CD14-positive monocyte (primary cell): ENCODE data around the gene INTS15. TPM values are rescaled to one million over a fixed set of nuclear protein-coding genes. Genes with fewer than 3 reads are reported as not detected.

Experiments
- DNase-seq, 3 donors: peaks; one replicate each; pipeline ENCODE4 v3.0.0-alpha.2; 2011 to 2022
- H2AFZ ChIP-seq: 2 replicates; pipeline ENCODE4 v1.6.0; 2012; ENCODE audit warnings: mild to moderate bottlenecking, low read depth, low read length, inconsistent platforms; ENCODE audit not compliant: insufficient read depth, poor library complexity, severe bottlenecking
- H3K27ac ChIP-seq, 2 donors: 1 replicate in 1 of 2; 2 replicates in 1 of 2; pipeline ENCODE4 v1.5.1; 2012 to 2013; ENCODE audit warnings: low read length in 2 of 2, control low read depth in 1 of 2, inconsistent platforms in 1 of 2, low read depth in 1 of 2, mild to moderate bottlenecking in 1 of 2
- H3K27me3 ChIP-seq, 2 donors: one replicate each; pipeline versions ENCODE4 v1.6.0 to v1.6.1; 2011 to 2013; ENCODE audit warnings: low read length in 2 of 2; ENCODE audit not compliant: control insufficient read depth in 2 of 2, insufficient read depth in 2 of 2
- H3K36me3 ChIP-seq, 2 donors: replicated peaks in 1 of 2; 1 replicate in 1 of 2; 2 replicates in 1 of 2; pipeline versions ENCODE4 v1.5.1 to v1.6.1; 2012 to 2013; ENCODE audit warnings: low read length in 2 of 2, control low read depth in 1 of 2, inconsistent platforms in 1 of 2, mild to moderate bottlenecking in 1 of 2; ENCODE audit not compliant: insufficient read depth in 2 of 2, control insufficient read depth in 1 of 2
- H3K4me1 ChIP-seq, 2 donors: 1 replicate in 1 of 2; 2 replicates in 1 of 2; pipeline versions ENCODE4 v1.5.1 to v1.6.1; 2012 to 2013; ENCODE audit warnings: low read length in 2 of 2, control low read depth in 1 of 2, inconsistent platforms in 1 of 2, mild to moderate bottlenecking in 1 of 2, moderate library complexity in 1 of 2; ENCODE audit not compliant: insufficient read depth in 2 of 2, control insufficient read depth in 1 of 2
- H3K4me2 ChIP-seq: replicated peaks from 2 replicates; pipeline ENCODE3; 2012; ENCODE audit warnings: low read length, moderate library complexity, mild to moderate bottlenecking; ENCODE audit not compliant: poor library complexity, severe bottlenecking; ENCODE audit errors: extremely low read depth
- H3K4me3 ChIP-seq, 3 experiments: fragments of 200-600 bp in 1 of 3; sonication (generic) in 1 of 3; replicated peaks in 1 of 3; 1 replicate in 2 of 3; 2 replicates in 1 of 3; pipeline ENCODE4 v1.5.1; 2011 to 2013; ENCODE audit warnings: low read length in 3 of 3, mild to moderate bottlenecking in 3 of 3, control low read depth in 2 of 3, low read depth in 2 of 3, inconsistent platforms in 1 of 3, moderate library complexity in 1 of 3
- H3K79me2 ChIP-seq: 2 replicates; pipeline ENCODE4 v1.6.0; 2012; ENCODE audit warnings: mild to moderate bottlenecking, control low read depth, inconsistent platforms, low read length, moderate library complexity; ENCODE audit not compliant: insufficient read depth
- H3K9ac ChIP-seq: 2 replicates; pipeline ENCODE4 v1.6.0; 2017; ENCODE audit warnings: low read length, mild to moderate bottlenecking; ENCODE audit not compliant: insufficient read depth, poor library complexity, severe bottlenecking
- H3K9me3 ChIP-seq, 2 donors: replicated peaks in 1 of 2; 1 replicate in 1 of 2; 2 replicates in 1 of 2; pipeline versions ENCODE4 v1.5.1 to v1.6.1; 2012 to 2013; ENCODE audit warnings: low read length in 2 of 2, control low read depth in 1 of 2; ENCODE audit not compliant: control insufficient read depth in 1 of 2, insufficient read depth in 1 of 2
- H4K20me1 ChIP-seq: 2 replicates; pipeline ENCODE4 v1.6.0; 2012; ENCODE audit warnings: mild to moderate bottlenecking, low read length, control low read depth, moderate library complexity; ENCODE audit not compliant: insufficient read depth
- H3K27ac Mint-ChIP-seq, 7 donors: one replicate each; pipeline ENCODE4 v1.8.0; 2020; ENCODE audit warnings: mild to moderate bottlenecking in 7 of 7, mixed read lengths in 7 of 7, moderate library complexity in 6 of 7, inconsistent platforms in 2 of 7
- H3K27me3 Mint-ChIP-seq, 3 donors: one replicate each; pipeline ENCODE4 v1.8.0; 2021 to 2022; ENCODE audit warnings: low read depth in 3 of 3, mild to moderate bottlenecking in 3 of 3, mixed read lengths in 3 of 3, moderate library complexity in 3 of 3, inconsistent platforms in 1 of 3
- H3K36me3 Mint-ChIP-seq, 2 donors: one replicate each; pipeline ENCODE4 v1.8.0; 2020; ENCODE audit warnings: mixed read lengths in 2 of 2, inconsistent platforms in 1 of 2, mild to moderate bottlenecking in 1 of 2
- H3K4me1 Mint-ChIP-seq: one replicate; pipeline ENCODE4 v1.8.0; 2020; ENCODE audit warnings: mild to moderate bottlenecking, mixed read lengths
- H3K4me3 Mint-ChIP-seq, 2 donors: one replicate each; pipeline ENCODE4 v1.8.0; 2020; ENCODE audit warnings: mild to moderate bottlenecking in 2 of 2, mixed read lengths in 2 of 2, moderate library complexity in 1 of 2
- H3K9me3 Mint-ChIP-seq, 7 donors: one replicate each; pipeline ENCODE4 v1.8.0; 2020 to 2022; ENCODE audit warnings: mixed read lengths in 7 of 7, mild to moderate bottlenecking in 6 of 7, moderate library complexity in 6 of 7, inconsistent platforms in 2 of 7
- CTCF ChIP-seq: fragments of 200-600 bp; IDR thresholded peaks from one replicate; pipeline ENCODE4 v1.8.0; 2022; ENCODE audit warnings: antibody characterized with exemption, mild to moderate bottlenecking
- WGBS: methylation state at CpG from one replicate; pipeline ENCODE4 v1.1.5; 2013; ENCODE audit warnings: missing lambda C conversion rate; ENCODE audit not compliant: insufficient coverage; 5-methylcytosine and 5-hydroxymethylcytosine counted together
- intact Hi-C, 2 donors: fragments of 100-400 bp; cut with micrococcal nuclease; formaldehyde crosslinking; loops; one replicate each; pipeline versions ENCODE4 v1.15.0 to v1.15.1; 2023
- polyA plus RNA-seq, 3 donors: library from polyadenylated mRNA; depleted of rRNA in 1 of 3; unstranded in 2 of 3; stranded (reverse) in 1 of 3; fragments of 300-500 nt in 2 of 3; fragments of >200 nt in 1 of 3; fragmentation: Illumina TruSeq in 2 of 3; gene quantifications; 1 replicate in 2 of 3; 2 replicates in 1 of 3; pipeline ENCODE4 v1.2.3, GENCODE V29; 2012 to 2021

INTS15 gene
- polyA plus RNA-seq, 3 donors: 16.9 to 32.7 (median 17.2) TPM

DNA sequence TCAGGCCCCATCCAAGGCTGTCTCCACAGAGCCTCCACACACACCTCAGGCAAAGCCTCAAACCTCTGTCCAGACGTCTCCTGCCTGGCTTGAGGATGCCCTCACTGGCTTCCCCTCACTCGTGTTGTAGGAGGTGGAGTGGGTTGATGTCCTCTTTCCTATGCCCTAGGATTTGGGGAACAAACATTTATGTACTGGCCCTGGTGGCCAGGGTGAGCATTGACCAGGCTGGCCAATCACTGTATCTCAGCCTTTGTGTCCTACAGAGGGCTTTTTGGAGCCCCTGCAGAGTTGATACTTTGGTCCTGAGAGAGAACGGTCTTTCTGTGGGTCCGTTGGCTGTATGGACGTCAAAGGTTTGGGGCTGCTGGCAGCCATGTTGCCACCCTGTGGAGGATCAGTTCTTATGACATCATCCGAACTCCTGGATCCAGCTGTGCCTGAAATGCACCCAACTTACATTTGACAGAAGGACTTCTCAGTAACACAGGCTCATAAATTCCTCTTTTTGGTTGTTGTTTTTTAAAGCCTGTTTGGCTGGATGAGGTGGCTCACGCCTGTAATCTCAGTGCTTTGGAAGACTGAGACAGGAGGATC is 36.3 kb upstream of the INTS15 start:
- Histone ChIP-seq H3K27ac (no peak overlapping the region), H3K9ac (no peak overlapping the region), H2AFZ (peak overlapping the region; percentile 53), H3K36me3 (no peaks in the 10 kb centered on the region), H3K4me1 (peaks cover 0 to 4% of the 10 kb centered on the region in 2 donors), H3K4me2 (no peak overlapping the region), H3K4me3 (no peak overlapping the region), H3K9me3 (no peaks in the 10 kb centered on the region), H4K20me1 (no peaks in the 10 kb centered on the region), H3K27me3 (no peaks in the 10 kb centered on the region), H3K79me2 (no peaks in the 10 kb centered on the region)
- Mint-ChIP-seq H3K36me3 (no peaks in the 10 kb centered on the region), H3K4me1 (peaks cover 9% of the 10 kb centered on the region), H3K9me3 (peaks cover 0 to 2% (median 0%) of the 10 kb centered on the region in 7 donors), H3K4me3 (no peak overlapping the region), H3K27ac (no peak overlapping the region), H3K27me3 (peaks cover 0 to 4% (median 2%) of the 10 kb centered on the region in 3 donors)
- TF ChIP-seq CTCF: peak; percentile 38
- WGBS: 95% methylated on average over 4 of the region's 7 CpGs
- no peak for DNase-seq
- intact Hi-C loops: no loop called here

GRCh38 chr7:6554848-6555247 is 35.0 kb upstream of the INTS15 start:
- WGBS: 90% methylated on average over 4 of the region's 7 CpGs
- Histone ChIP-seq H3K4me1 (peaks cover 0 to 4% of the 10 kb centered on the region in 2 donors), H4K20me1 (no peaks in the 10 kb centered on the region), H3K27me3 (no peaks in the 10 kb centered on the region), H3K9me3 (no peaks in the 10 kb centered on the region), H3K36me3 (no peaks in the 10 kb centered on the region), H2AFZ (no peak overlapping the region), H3K79me2 (no peaks in the 10 kb centered on the region), H3K4me3 (no peak overlapping the region), H3K27ac (no peak overlapping the region), H3K9ac (no peak overlapping the region), H3K4me2 (no peak overlapping the region)
- Mint-ChIP-seq H3K4me1 (peaks cover 9% of the 10 kb centered on the region), H3K36me3 (no peaks in the 10 kb centered on the region), H3K4me3 (peak overlapping the region in 1 of 2 donors; percentile 49), H3K9me3 (peaks cover 0 to 2% (median 0%) of the 10 kb centered on the region in 7 donors), H3K27ac (no peak overlapping the region), H3K27me3 (peaks cover 3 to 5% (median 4%) of the 10 kb centered on the region in 3 donors)
- intact Hi-C loops: no loop called here
- no peak for TF ChIP-seq CTCF
- DNase-seq: no peak
